Uterus (tissue), 4 donors: ENCODE measurements around the gene REPS1. TPM values are rescaled to one million over a fixed set of nuclear protein-coding genes. Genes with fewer than 3 reads are reported as not detected.

ENCODE experiments used
- DNase-seq, 2 donors: peaks; one replicate each; pipeline ENCODE4 v3.0.0-alpha.2; 2019 to 2020
- H3K27ac ChIP-seq, 2 donors: fragments of 200-600 bp; sonication (generic); 1 replicate in 1 of 2; 2 replicates in 1 of 2; pipeline ENCODE4 v1.5.1; 2016 to 2018
- H3K27me3 ChIP-seq, 2 donors: fragments of 200-600 bp; sonication (generic); one replicate each; pipeline ENCODE4 v1.5.1; 2018 to 2019; ENCODE audit warnings: control low read depth in 1 of 2
- H3K36me3 ChIP-seq, 2 donors: fragments of 200-600 bp; sonication (generic); one replicate each; pipeline ENCODE4 v1.5.1; 2019; ENCODE audit warnings: control low read depth in 1 of 2
- H3K4me1 ChIP-seq, 2 donors: fragments of 200-600 bp; sonication (generic); one replicate each; pipeline ENCODE4 v1.5.1; 2018 to 2019; ENCODE audit warnings: control low read depth in 1 of 2
- H3K4me3 ChIP-seq, 2 donors: fragments of 200-600 bp; sonication (generic); 1 replicate in 1 of 2; 2 replicates in 1 of 2; pipeline ENCODE4 v1.5.1; 2018 to 2019; ENCODE audit warnings: mild to moderate bottlenecking in 1 of 2
- H3K9me3 ChIP-seq, 2 donors: fragments of 200-600 bp; sonication (generic); one replicate each; pipeline ENCODE4 v1.5.1; 2019; ENCODE audit warnings: control low read depth in 1 of 2
- POLR2A ChIP-seq, 2 donors: fragments of 450-650 bp; IDR thresholded peaks; one replicate each; pipeline ENCODE4 v1.6.1; 2016; ENCODE audit warnings: antibody characterized with exemption in 2 of 2, mild to moderate bottlenecking in 1 of 2, moderate library complexity in 1 of 2
- intact Hi-C: fragments of 100-400 bp; cut with DNase I; formaldehyde crosslinking; loops from one replicate; pipeline ENCODE4 v1.15.1; 2023; ENCODE audit warnings: low total_unique reads
- total RNA-seq, 4 donors: library from RNA; depleted of rRNA in 3 of 4; stranded (reverse); fragments of >200 nt in 3 of 4; gene quantifications; one replicate each; pipeline versions ENCODE4 v1.1.0 to v1.2.4, GENCODE V29; 2014 to 2023
- TF ChIP-seq, protein P1 (sequence below), 4 experiments: fragments of 200-600 bp in 2 of 4; fragments of 450-650 bp in 2 of 4; sonication (generic) in 2 of 4; IDR thresholded peaks; one replicate each; pipeline ENCODE4 v1.5.1; 2016 to 2019; ENCODE audit warnings: antibody characterized with exemption in 4 of 4, mild to moderate bottlenecking in 2 of 4, moderate library complexity in 1 of 4
- donor health status: DM: yes; HTN: yes; CAD: no.

Gene REPS1
- total RNA-seq, 4 donors from 2014 or later = 36.5 to 266 (median 70.7) TPM

DNA sequence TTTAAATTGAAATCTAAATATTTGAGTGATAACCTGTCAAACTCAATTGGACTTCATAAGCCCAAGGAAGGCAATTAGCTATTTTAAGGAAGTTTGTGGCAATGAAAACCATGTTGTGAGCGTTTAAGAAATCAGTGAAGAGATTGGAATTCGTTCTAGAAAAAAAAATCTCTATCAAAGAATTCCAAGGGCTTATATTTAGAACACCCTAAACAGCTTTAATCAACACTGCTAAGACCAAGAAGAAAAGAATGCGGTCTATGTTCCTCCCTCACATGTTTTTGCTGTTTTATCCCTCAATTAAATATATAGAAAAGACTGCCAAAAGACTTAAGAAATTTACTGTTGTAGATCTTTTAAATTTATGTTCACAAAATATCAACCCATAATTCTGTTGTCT is 23.9 kb upstream of the REPS1 start:
- peak overlapping the region in 1 of 2 donors; percentile 34 for H3K27ac ChIP-seq
- H3K9me3 ChIP-seq = no peaks in the 10 kb centered on the region
- H3K4me3 ChIP-seq = no peak overlapping the region
- no peaks in the 10 kb centered on the region for H3K4me1 ChIP-seq
- H3K36me3 ChIP-seq = no peaks in the 10 kb centered on the region
- TF ChIP-seq, protein P1, sequence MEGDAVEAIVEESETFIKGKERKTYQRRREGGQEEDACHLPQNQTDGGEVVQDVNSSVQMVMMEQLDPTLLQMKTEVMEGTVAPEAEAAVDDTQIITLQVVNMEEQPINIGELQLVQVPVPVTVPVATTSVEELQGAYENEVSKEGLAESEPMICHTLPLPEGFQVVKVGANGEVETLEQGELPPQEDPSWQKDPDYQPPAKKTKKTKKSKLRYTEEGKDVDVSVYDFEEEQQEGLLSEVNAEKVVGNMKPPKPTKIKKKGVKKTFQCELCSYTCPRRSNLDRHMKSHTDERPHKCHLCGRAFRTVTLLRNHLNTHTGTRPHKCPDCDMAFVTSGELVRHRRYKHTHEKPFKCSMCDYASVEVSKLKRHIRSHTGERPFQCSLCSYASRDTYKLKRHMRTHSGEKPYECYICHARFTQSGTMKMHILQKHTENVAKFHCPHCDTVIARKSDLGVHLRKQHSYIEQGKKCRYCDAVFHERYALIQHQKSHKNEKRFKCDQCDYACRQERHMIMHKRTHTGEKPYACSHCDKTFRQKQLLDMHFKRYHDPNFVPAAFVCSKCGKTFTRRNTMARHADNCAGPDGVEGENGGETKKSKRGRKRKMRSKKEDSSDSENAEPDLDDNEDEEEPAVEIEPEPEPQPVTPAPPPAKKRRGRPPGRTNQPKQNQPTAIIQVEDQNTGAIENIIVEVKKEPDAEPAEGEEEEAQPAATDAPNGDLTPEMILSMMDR (IDR thresholded peaks at IDR 0.05) = no peak
- TF ChIP-seq POLR2A (IDR thresholded peaks at IDR 0.05) = no peak
- no peak for DNase-seq
- intact Hi-C loops = no loop called here
- no peaks in the 10 kb centered on the region for H3K27me3 ChIP-seq

DNA sequence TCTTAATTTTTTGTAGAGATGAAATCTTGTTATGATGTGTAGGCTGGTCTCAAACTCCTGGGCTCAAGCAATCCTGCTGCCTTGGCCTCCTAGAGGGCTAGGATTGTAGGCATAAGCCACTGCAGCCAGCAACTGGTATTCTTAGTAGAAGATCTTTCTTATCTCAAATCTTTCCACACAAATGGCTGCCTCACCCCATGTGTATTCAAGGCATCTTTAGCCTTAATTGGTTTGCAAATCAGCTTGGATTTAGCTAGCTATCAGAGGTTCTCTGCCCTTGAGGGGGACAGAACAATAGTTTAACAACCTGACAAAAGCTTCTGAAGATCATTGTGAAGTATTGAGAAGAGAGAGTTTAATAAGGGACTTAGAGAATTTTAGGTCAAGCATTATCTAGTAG is 22.6 kb upstream of the REPS1 start:
- H3K4me1 ChIP-seq = no peaks in the 10 kb centered on the region
- no peak overlapping the region for H3K4me3 ChIP-seq
- H3K36me3 ChIP-seq = no peaks in the 10 kb centered on the region
- H3K9me3 ChIP-seq = no peaks in the 10 kb centered on the region
- no peaks in the 10 kb centered on the region for H3K27me3 ChIP-seq
- intact Hi-C loops = no loop called here
- TF ChIP-seq, protein P1 (IDR thresholded peaks at IDR 0.05) = no peak
- TF ChIP-seq POLR2A (IDR thresholded peaks at IDR 0.05) = no peak
- no peak overlapping the region for H3K27ac ChIP-seq
- DNase-seq = no peak

DNA sequence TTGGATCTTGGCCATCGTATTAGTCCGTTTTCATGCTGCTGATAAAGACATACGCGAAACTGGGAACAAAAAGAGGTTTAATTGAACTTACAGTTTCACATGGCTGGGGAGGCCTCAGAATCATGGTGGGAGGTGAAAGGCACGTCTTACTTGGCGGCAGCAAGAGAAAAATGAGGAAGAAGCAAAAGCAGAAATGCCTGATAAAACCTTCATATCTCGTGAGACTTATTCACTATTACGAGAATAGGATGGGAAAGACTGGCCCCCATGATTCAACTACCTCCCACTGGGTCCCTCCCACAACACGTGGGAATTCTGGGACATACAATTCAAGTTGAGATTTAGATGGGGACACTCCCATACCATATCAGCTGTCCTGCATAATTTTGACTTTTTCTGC is 20.1 kb upstream of the REPS1 start:
- H3K36me3 ChIP-seq = no peaks in the 10 kb centered on the region
- no peaks in the 10 kb centered on the region for H3K4me1 ChIP-seq
- TF ChIP-seq, protein P1 (IDR thresholded peaks at IDR 0.05) = no peak
- no peaks in the 10 kb centered on the region for H3K9me3 ChIP-seq
- intact Hi-C loops = no loop called here
- H3K27ac ChIP-seq = no peak overlapping the region
- no peaks in the 10 kb centered on the region for H3K27me3 ChIP-seq
- DNase-seq = no peak
- H3K4me3 ChIP-seq = no peak overlapping the region

- Histone ChIP-seq H3K9me3 (no peaks in the 10 kb centered on the region), H3K4me3 (no peak overlapping the region), H3K36me3 (no peaks in the 10 kb centered on the region), H3K27me3 (no peaks in the 10 kb centered on the region), H3K27ac (no peak overlapping the region), H3K4me1 (no peaks in the 10 kb centered on the region)
- DNase-seq = no peak
- no peak for TF ChIP-seq POLR2A (IDR thresholded peaks at IDR 0.05)
- TF ChIP-seq, protein P1 (IDR thresholded peaks at IDR 0.05) = no peak
- intact Hi-C loops = no loop called here
These were observed 19.4 kb upstream of the REPS1 start for GRCh38 chr6:139007428-139007827.

GRCh38 chr6:139006477-139006876 is 18.4 kb upstream of the REPS1 start:
- no peak overlapping the region for H3K4me3 ChIP-seq
- H3K9me3 ChIP-seq = no peaks in the 10 kb centered on the region
- intact Hi-C loops = no loop called here
- H3K27ac ChIP-seq = no peak overlapping the region
- H3K4me1 ChIP-seq = no peaks in the 10 kb centered on the region
- no peaks in the 10 kb centered on the region for H3K36me3 ChIP-seq
- no peak for DNase-seq
- no peaks in the 10 kb centered on the region for H3K27me3 ChIP-seq
- TF ChIP-seq POLR2A (IDR thresholded peaks at IDR 0.05) = no peak
- TF ChIP-seq, protein P1 (IDR thresholded peaks at IDR 0.05) = no peak
